Bone marrow (tissue), 2 donors: Measurements from ENCODE around the gene MYO9A.

ENCODE experiments used
- DNase-seq, 2 donors: peaks; one replicate each; lab custom pipeline; 2025; lab: John Stamatoyannopoulos, UW

The MYO9A gene

DNA sequence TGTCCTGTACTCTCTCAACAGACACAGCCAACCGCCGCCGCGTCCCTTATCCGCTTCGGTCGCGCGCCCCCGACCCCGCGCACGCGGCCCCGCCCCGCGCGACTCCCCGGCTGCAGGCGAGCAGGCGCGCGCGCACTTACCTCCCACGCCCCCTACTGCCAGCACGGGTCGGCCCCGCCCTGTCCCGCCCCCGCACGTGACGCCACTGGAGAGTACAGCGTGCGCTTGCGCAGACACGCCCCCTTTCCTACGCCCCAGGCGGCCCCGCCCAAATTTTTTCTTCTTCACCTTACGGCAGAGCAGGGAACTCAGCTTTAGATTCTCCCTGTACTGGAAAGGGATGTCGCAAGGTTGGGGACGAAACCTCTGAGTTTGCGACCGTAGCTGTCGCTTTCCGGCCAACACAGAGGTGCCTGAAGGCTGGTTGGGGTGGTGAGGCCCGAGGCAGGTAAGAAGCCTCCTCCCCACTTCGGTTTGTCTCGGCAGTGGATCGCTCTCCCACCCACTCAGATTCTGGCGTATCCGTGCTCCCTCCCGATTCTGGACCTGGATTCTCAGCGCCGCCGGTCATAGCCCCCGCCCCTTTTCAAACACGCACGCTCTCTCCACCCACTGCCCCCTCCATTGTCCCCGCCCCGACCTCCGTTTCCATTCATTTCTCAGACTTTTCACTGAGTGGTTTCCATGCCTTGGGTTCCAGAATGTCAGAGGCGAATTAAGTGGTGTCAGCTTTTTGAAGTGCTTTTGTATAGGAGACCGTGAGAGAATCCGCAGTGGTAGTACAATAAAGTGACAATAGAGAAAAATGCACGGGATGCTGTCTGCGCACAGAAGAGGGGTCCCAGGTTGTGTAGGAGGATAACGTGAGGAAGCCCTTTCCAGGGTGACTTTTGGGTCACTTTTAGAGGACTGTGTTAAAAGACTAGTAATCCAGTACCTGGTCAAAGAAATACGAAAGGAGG, at the start of gene MYO9A, which contains the start of gene SENP8:
Gene MYO9A (minus strand): TSS at position 134 of the 962 bp plus-strand sequence. CDS start 71,587 bp downstream, outside the sequence.
Gene SENP8 (plus strand): TSS at position 387 of the 962 bp plus-strand sequence. CDS start 21,221 bp downstream, outside the sequence.
- DNase-seq: peak; percentile 96 to 97

GRCh38 chr15:72167445-72167844, 49.5 kb upstream of the MYO9A start:
- DNase-seq: no peak

- no peak for DNase-seq
Observed at GRCh38 chr15:72166716-72167417, 48.9 kb upstream of the MYO9A start.

- DNase-seq: no peak
Observed at GRCh38 chr15:72163719-72164118, 45.8 kb upstream of the MYO9A start.

DNA sequence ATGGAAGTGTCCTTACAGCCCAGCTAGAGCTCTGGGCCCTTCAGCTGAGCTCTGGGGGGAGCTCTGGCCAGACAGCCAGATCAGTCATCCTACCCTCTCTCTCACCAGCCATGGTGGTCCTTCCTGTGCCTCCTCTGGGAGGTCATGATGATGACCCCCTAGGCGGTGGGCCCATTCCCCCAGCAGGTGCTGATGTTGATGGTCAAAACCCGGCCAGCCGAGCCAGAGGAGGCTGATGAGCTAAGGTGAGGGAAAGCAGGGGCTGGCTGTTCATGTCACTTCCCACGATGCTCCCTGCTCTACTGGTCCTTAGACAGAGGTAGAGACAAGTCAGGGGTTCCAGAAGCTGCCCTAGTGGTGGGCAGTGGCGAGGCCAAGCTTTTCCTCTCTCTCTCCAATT, 44.6 kb upstream of the MYO9A start:
- no peak for DNase-seq

DNA sequence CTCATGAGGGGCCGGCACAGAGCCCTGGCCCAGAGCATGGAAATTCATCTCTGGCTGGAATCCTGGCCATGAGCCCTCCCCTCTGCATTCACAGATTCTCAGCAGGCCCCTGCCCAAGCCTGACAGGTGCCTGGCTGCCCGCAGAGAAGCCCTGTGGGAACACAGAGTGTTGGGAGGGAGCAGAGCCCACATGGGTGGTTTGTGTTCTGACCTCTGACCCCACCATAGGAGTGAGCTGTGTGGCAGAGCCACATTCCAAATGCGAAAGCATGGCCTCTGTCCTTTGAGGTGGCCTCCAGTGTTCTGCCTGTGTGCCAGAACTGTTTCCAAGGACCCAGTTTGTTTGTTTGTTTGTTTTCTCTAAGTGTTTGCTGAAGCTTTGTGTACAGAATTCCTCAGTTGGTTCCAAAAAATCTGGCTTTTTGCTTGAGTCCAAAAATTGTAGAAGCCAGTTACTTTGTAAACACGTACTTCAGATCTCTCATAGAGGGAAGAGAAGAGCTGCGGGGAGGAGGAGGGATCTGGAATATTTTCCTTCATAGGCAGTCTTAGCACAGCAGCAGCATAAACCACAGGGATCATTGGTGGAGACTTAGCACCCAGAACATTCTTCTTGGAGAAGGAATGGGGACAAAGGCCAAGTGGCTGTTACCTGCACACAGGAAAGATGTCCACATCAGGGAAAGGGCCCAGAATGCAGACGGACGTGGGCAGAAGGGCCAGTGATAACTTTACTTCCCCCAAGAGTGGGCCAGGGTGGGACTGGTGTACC, 43.6 kb upstream of the MYO9A start:
- no peak for DNase-seq

GRCh38 chr15:72160696-72161245, 42.8 kb upstream of the MYO9A start:
- no peak for DNase-seq

DNA sequence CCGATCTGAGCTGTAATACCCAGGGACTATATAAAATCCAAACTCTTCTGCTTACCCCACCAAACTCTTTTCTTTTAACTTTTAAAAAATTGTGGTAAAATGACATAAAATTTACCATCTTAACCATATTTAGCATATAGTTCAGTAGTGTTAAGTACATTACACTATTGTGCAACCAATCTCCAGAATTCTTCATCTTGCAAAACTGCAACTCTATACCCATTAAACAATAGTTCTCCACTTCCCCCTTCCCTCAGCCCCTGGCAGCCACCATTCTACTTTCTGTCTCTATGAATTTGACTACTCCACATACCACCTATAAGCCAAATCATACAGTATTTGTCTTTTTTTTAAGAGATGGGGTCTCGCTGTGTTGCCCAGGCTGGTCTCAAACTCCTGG, 39.0 kb upstream of the MYO9A start:
- DNase-seq: no peak

DNA sequence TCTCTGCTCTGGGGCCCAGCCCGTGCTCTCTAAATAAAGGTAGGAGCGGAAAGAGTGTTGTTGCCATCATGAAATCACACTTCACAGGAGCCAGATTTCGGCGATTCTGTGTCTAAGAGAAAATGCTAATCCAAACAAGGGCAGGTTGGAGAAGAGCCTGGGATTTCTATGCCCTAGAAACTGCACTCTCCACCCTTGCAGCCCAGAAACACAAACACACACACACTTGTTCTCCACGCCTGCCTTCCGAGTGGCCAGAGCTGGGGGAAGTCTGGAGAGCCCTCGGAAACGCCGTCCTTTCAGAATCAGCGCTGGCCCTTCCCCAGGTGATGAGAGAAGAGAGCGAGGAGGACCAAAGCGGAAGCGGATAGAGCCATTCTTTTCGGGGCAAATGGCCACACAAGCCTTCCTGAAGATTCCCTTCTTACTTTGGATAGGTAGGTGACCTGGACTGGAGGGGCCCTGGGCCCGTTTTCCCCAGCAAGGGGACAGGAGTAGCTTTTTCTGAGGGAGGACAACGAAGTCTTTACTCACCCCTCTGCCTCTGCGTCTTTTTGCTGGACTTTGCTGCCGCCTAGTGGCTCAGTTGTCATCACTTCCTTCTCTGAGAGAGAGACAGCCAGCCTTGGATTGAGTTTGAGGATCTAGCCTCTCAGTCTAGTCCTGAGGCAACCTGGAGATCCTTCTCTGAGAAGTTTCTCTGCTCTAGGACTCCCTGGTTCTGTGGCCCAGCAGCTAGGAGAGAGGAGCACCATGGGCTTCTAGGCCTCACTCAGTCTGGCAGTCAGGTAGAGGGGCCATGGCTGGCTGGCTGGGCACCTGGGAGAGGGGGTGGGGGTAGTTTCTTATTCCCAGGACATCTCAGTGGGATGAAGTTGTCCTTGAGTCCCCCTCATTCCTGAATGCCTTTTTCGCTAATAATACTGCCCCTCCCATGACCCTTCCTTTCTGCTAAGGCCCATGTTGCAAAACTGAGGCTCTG, 38.0 kb upstream of the MYO9A start:
- DNase-seq: peak; percentile 61 to 67

- DNase-seq: no peak
Observed at GRCh38 chr15:72155003-72155621, 37.2 kb upstream of the MYO9A start.

- no peak for DNase-seq
Observed at GRCh38 chr15:72154316-72154715, 36.4 kb upstream of the MYO9A start.

DNA sequence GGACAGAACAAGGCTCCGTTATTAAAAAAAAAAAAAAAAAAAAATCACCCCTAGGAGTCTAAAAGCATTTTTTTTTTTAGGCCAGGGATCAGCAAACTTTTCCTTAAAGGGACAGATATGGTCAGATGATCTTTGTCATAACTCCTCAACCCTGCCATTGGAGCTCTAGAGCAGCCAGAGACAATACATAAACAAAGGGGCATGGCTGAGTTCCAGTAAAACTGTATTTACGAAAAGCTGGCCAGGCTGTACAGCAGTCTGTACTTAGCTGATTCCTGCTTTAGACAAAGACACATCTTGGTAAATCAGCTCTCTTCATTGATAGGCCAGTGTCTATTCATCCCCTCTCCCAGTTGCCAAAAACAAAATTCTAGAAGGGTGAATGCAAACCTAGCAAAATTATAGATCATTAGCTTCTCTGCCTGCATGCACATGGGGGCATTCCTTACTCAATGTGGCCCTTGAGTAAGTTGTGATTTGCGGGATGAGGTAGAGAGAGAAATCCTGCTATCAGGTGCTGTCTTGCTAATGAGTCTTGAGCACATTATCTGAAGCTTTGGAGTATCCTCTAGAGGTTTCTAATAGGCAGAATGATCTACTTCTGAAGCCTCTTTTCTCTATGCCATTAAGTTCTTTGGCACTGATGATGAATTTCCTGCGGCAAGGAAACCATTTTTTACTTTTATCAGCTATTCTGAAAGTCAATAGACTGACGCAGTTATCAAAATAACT, 35.5 kb upstream of the MYO9A start:
- DNase-seq: no peak

- DNase-seq: no peak
Observed at GRCh38 chr15:72147418-72147817, 29.5 kb upstream of the MYO9A start.

- DNase-seq: no peak
Observed at GRCh38 chr15:72146934-72147333, 29.0 kb upstream of the MYO9A start.

DNA sequence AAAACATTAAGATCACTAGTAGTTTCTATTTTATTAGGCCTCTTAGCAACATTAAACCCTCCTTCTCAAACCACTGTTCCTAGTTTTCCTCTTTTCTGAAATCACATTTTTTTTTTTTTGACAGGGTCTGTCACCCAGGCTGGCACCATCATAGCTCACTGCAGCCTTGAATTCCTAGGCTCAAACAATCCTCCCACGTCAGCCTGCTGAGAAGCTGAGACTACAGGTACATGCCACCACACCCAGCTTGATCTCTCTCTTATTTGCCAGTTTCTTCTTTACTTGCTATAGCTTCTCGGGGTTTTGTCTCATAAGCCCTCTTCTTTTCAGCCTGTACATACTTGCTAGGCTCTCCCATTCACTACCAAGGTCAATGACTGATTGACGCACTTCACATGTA, 28.3 kb upstream of the MYO9A start:
- no peak for DNase-seq

DNA sequence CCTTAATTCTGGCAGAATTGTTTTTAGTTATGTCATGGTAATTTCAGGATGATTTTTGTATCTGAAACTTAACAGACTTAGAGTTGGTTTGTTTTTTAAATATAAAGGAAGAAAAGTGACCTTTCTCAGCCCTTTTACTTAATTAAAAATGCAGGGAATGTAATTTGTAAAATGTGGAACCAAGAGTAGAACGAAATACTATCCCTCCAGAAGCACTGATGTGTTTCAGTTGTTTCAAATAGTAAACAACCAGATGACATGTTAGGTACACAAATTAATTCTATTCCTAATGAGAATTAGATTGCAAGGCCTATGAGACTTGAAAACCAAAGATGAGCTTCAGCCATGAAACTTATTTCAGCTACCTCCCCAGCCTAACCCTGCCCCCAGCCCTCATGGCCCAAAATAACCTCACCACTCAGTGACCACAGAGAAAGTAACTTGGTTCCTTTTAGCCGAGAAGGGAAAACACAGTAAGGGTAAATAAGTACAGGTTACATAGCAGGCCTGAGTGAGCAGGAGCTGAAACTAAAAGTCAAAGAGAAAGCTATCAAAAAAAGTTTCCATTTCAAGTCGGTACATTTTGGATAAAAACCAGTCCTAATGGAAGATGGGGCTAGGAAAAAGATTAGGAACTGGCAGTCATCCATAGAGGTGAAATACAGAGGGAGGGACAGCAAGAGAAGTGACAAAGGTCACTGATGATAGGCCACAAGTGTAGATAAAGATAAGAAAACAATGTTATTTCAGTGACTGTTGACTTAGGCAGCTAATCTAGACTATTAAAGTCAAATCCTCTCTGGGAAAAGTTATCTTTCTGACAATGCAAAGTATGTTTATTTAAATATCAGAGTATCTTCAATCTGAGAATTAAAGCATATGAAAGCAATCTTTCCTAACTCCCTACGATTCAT, 23.5 kb upstream of the MYO9A start:
- no peak for DNase-seq

DNA sequence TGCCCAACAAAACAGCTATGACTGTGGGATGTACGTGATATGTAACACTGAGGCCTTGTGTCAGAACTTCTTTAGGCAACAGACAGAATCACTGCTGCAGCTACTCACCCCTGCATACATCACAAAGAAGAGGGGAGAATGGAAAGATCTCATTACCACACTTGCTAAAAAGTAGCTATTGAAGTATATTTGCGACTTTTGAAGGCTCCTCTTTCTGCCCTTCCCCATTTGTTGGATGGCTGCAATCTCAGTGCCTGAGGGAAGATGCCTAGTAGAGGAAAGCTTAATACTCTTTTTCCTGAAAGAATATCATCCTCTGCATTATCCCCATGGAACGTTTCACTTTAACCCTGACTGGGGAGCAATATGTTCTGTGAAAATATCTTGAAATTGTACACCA, 22.1 kb upstream of the MYO9A start:
- DNase-seq: no peak

DNA sequence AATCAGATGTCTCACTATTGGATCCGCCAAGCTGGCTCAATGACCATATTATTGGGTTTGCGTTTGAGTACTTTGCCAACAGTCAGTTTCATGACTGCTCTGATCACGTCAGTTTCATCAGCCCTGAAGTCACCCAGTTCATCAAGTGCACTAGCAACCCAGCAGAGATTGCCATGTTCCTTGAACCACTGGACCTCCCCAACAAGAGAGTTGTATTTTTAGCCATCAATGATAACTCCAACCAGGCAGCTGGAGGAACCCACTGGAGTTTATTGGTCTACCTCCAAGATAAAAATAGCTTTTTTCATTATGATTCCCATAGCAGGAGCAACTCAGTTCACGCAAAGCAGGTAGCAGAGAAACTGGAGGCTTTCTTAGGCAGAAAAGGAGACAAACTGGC, 21.7 kb upstream of the MYO9A start:
- DNase-seq: no peak
